HG03108 (cell line): ENCODE data around the gene ZNF497.
"Not testable (repeated sequence)": the region's sequence is repeated elsewhere in the genome, so short reads cannot be mapped to it uniquely, and the experiment has no call there.

Source experiments
- ATAC-seq: cut with Tn5 transposase; IDR thresholded peaks from one replicate; pipeline ENCODE4 v1.9.1; 2021; ENCODE audit warnings: moderate library complexity; ENCODE audit not compliant: unreplicated experiment

The ZNF497 gene

GRCh38 chr19:58350001-58350861, 12.3 kb downstream of the ZNF497 start:
- ATAC-seq: no peak

GRCh38 chr19:58349590-58349989, 13.0 kb downstream of the ZNF497 start:
- no peak for ATAC-seq

DNA sequence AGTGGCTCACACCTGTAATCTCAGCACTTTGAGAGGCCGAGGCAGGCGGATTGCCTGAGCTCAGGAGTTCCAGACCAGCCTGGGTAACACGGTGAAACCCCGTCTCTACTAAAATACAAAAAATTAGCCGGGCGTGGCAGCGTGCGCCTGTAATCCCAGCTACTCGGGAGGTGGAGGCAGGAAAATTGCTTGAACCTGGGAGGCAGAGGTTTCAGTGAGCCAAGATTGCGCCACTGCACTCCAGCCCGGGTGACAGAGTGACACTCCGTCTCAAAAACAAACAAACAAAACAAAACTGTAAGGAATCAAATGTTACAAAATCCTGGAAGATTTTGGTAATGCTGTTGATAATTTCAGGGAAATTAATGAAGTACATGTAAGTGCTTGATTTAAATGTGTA, 14.5 kb downstream of the ZNF497 start:
- ATAC-seq: not testable (repeated sequence)

GRCh38 chr19:58346961-58347929, 15.3 kb downstream of the ZNF497 start:
- ATAC-seq: peak; percentile 90

- no peak for ATAC-seq
These were observed 17.0 kb downstream of the ZNF497 start for GRCh38 chr19:58345558-58345957.

DNA sequence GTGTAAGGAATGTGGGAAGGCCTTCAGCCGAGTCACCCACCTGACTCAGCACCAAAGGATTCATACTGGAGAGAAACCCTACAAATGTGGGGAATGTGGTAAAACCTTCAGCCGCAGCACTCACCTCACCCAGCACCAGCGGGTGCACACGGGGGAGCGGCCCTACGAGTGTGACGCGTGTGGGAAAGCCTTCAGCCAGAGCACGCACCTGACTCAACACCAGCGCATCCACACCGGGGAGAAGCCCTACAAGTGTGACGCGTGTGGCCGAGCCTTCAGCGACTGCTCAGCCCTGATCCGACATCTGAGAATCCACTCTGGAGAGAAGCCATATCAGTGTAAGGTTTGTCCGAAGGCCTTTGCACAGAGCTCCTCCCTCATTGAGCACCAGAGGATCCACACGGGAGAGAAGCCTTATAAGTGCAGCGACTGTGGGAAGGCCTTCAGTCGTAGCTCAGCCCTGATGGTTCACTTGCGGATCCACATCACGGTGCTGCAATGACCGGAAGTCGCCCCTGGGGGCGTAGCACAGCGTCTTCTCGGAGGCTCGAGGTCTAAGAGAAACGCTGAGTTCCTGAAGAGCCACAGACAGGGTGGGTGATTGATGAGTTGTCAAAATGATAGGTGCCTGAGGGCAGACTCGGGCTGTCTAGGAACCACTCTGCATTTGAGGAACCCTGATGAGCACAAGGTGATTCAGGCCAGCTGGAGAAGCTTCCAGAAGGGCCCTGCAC, 23.6 kb downstream of the ZNF497 start:
- no peak for ATAC-seq

DNA sequence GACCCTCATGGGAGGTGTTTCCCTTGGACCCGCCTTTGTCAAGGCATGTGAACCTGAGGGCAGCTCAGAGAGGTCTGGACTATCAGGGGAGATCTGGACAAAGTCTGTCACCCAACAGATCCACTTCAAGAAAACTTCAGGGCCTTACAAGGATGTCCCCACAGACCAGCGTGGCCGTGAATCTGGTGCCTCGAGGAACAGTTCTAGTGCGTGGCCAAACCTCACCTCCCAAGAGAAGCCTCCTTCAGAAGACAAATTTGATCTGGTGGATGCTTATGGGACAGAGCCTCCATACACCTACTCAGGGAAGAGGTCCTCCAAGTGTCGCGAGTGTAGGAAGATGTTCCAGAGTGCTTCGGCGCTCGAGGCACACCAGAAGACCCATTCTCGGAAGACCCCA, 24.2 kb downstream of the ZNF497 start:
- no peak for ATAC-seq

- no peak for ATAC-seq
These were observed 25.7 kb downstream of the ZNF497 start for GRCh38 chr19:58336820-58337219.

DNA sequence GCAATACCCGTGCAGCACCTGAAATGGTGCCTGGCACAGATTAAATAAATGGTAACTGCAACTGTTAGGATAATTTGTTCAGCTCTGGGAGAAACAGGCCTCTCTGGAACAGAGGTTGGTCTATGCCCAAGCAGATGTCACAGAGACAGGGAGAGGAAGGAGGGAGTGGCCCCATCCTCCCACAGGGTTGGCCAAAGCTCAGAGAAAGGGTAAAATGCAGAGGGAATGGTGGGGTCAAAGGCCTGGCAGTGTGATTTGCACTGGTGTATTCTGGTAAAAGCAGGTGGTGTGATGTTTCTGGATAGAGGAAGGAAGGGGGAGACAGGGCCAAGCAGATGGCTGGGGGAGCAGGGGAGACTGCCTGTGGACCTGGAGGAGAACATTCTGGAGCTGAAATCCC, 26.3 kb downstream of the ZNF497 start:
- no peak for ATAC-seq

- ATAC-seq: no peak
These were observed 26.9 kb downstream of the ZNF497 start for GRCh38 chr19:58335630-58336029.

DNA sequence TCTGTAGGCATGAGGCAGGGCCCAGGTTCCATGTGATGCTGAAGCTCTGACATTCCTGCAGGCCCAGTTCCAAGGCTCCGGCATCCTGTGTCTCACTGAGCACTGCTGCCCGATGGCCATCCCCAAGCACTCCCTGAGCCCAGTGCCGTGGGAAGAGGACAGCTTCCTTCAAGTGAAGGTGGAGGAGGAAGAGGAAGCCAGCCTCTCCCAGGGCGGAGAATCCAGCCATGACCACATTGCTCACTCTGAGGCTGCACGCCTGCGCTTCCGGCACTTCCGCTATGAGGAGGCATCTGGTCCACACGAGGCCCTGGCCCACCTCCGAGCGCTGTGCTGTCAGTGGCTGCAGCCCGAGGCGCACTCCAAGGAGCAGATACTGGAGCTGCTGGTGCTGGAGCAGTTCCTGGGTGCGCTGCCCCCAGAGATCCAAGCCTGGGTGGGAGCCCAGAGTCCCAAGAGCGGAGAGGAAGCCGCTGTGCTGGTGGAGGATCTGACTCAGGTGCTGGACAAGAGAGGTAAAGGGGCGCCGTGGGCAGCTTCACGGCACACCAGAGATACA, 27.8 kb downstream of the ZNF497 start:
- ATAC-seq: no peak

GRCh38 chr19:58332697-58333096, 29.9 kb downstream of the ZNF497 start:
- ATAC-seq: no peak

GRCh38 chr19:58330458-58330857, 32.1 kb downstream of the ZNF497 start:
- ATAC-seq: no peak

- ATAC-seq: no peak
These were observed 33.6 kb downstream of the ZNF497 start for GRCh38 chr19:58328999-58329398.

- ATAC-seq: peak; percentile 88
These were observed 35.4 kb downstream of the ZNF497 start, which contains the start of gene ZSCAN22 for GRCh38 chr19:58326914-58327726. Gene ZSCAN22, plus strand, starts transcription at chr19:58326994. Its CDS starts 7,809 bp downstream, at chr19:58334803.

- ATAC-seq: no peak
These were observed 36.0 kb downstream of the ZNF497 start for GRCh38 chr19:58326501-58326913.

DNA sequence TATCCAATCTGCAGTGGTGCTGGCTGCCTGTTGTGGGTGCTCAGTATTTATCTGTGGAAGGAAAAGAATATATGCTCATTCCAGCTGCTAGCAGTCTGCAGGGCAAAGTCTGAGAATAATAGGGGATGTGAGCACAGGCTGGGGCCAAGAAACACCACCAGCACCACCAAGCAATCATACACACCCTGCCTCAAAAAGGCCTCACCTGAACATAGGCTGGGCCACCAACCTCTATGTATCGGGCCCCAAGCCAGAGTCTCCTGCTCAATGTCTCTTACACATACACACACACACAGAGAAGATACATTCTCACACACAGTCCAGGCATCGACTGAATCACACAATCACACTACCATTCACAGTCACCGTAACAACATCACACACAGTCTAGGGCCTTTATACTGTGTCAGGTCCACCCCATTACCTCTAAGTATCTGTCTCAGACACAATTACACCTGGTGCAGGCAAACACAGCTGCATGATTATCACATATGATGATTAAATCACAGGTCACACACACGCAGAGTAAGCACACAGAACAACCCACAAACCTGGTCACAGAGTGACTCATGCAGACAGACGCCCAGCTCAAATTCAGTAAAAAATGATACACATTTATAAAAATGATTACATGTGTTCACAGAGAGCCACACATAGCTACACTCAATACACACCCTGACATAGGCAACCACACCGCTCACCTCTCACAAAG, 37.1 kb downstream of the ZNF497 start:
- ATAC-seq: no peak

- no peak for ATAC-seq
These were observed 43.3 kb downstream of the ZNF497 start for GRCh38 chr19:58319241-58319640.

GRCh38 chr19:58318297-58318696, 44.3 kb downstream of the ZNF497 start:
- ATAC-seq: no peak
